Fibroblast of mammary gland (primary cell): ENCODE measurements around the gene OR56A3.

Experiments
- DNase-seq: peaks from one replicate; pipeline ENCODE4 v3.0.0-alpha.2; 2010; ENCODE audit warnings: low read depth
- H3K4me3 ChIP-seq: 2 replicates; pipeline ENCODE4 v1.5.1; 2011; ENCODE audit warnings: low read depth, mild to moderate bottlenecking, low read length, moderate library complexity; ENCODE audit not compliant: control insufficient read depth
- CTCF ChIP-seq: conservative IDR thresholded peaks from 2 replicates; pipeline ENCODE4 v1.5.1; 2011; ENCODE audit warnings: low read depth, low read length, inconsistent platforms; ENCODE audit not compliant: control insufficient read depth, insufficient read depth

The OR56A3 gene

DNA sequence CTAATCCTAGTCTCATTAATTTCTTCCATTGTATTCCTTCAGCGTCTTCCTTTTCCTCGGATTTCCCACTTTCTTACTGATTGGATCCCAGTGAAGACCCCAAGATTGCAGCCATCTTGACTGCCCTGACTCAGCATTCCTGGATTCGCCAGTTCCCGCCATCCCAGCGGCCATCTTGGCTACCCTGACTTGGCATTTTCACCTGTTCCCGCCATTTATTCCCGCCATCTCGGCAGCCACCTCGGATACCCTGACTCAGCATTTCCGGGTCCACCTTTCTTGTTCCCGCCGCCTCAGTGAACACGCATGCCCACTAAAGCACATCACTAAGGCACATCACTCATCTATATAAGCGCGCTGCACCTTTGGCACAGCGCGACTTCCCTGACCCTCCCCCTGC lies 13.8 kb upstream of the OR56A3 start:
- no peak for DNase-seq
- no peak for TF ChIP-seq CTCF
- no peak overlapping the region for H3K4me3 ChIP-seq

DNA sequence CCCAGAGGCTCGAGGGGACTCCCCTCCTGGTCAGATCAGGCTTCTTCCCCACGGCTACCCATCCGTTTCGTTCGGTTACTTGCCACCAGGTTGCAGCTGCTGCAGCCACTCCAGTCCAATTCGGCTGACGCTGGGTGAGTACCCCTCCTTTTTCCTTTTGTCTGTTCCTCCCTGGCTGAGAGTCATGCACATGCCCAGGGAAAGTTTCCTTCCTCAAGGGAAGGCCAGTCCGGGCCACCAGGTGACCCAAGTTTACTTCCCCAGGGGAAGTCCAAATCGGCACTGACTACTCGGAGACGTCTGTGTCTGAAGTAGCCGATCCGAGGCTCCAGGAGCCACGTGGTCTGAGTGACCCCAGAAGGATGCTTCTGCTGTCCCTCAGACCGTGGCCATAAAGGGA lies 13.2 kb upstream of the OR56A3 start:
- DNase-seq = no peak
- no peak for TF ChIP-seq CTCF
- H3K4me3 ChIP-seq = no peak overlapping the region

- no peak for TF ChIP-seq CTCF
- DNase-seq = no peak
Observed at GRCh38 chr11:5929571-5930368, 12.3 kb upstream of the OR56A3 start.

GRCh38 chr11:5930614-5931013 lies 11.4 kb upstream of the OR56A3 start:
- no peak for TF ChIP-seq CTCF
- DNase-seq = no peak
- no peak overlapping the region for H3K4me3 ChIP-seq

More at GRCh38 chr11:5929571-5930368, 12.3 kb upstream of the OR56A3 start:
- H3K4me3 ChIP-seq = no peak overlapping the region

DNA sequence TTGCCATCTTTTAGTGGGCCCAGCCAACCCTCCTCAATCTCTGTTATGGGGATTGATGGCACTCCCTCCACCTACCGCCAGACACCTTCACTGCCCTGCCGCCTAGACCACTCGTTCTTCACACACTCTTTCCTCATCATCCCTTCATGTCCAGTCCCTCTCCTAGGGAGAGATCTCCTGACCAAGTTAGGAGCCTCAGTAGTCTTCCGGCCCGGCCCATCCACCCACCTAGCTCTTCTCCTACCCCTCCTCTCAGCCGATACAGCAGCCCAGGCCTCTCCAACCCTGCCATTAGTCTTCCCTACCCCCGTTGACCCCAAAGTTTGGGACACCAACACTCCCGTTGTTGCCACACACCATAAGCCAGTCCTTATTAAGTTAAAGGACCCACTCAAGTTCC lies 11.0 kb upstream of the OR56A3 start:
- H3K4me3 ChIP-seq = no peak overlapping the region
- no peak for DNase-seq
- no peak for TF ChIP-seq CTCF

- no peak for TF ChIP-seq CTCF
- H3K4me3 ChIP-seq = no peak overlapping the region
- no peak for DNase-seq
Observed at GRCh38 chr11:5932671-5933070, 9.4 kb upstream of the OR56A3 start.
